Lower lobe of right lung (tissue), 2 donors: ENCODE data around the gene FGFR2. TPM values are rescaled to one million over a fixed set of nuclear protein-coding genes. Genes with fewer than 3 reads are reported as not detected.
A peak's percentile ranks its signal among the peaks of the same experiment; 100 is the strongest.

Experiments used
- ATAC-seq, 2 donors: fragments of 200-7000 bp; cut with Tn5 transposase; one replicate each; pipeline ENCODE4 v1.9.1; 2020 to 2022; ENCODE audit warnings: mild to moderate bottlenecking in 2 of 2, moderate library complexity in 2 of 2
- DNase-seq: peaks from one replicate; pipeline ENCODE4 v3.0.0-alpha.2; 2020
- H3K27ac ChIP-seq: fragments of 200-600 bp; one replicate; pipeline ENCODE4 v1.8.0; 2022
- H3K27me3 ChIP-seq: fragments of 200-600 bp; one replicate; pipeline ENCODE4 v1.8.0; 2022; ENCODE audit warnings: low read depth
- H3K36me3 ChIP-seq: fragments of 200-600 bp; one replicate; pipeline ENCODE4 v1.8.0; 2022; ENCODE audit warnings: mild to moderate bottlenecking
- H3K4me1 ChIP-seq: fragments of 200-600 bp; one replicate; pipeline ENCODE4 v1.8.0; 2022
- H3K4me3 ChIP-seq: fragments of 200-600 bp; one replicate; pipeline ENCODE4 v1.8.0; 2022; ENCODE audit warnings: mild to moderate bottlenecking
- H3K9me3 ChIP-seq: fragments of 200-600 bp; one replicate; pipeline ENCODE4 v1.8.0; 2022
- CTCF ChIP-seq: fragments of 200-600 bp; IDR thresholded peaks from one replicate; pipeline ENCODE4 v1.8.0; 2022; ENCODE audit warnings: antibody characterized with exemption, mild to moderate bottlenecking
- intact Hi-C: fragments of 100-400 bp; cut with DNase I; formaldehyde crosslinking; loops from one replicate; pipeline ENCODE4 v1.11.0; 2022
- total RNA-seq: library from RNA; stranded (reverse); fragmentation: NEBNext Ultra II Directional; extraction: Animal tissue kit (Norgen Biotek cat#: 25700); gene quantifications from one replicate; pipeline ENCODE4 v1.2.1, GENCODE V29; 2021
- donor health status: DM: no; HTN: yes; CAD: no; lungs with severe emphysema.

Gene FGFR2
- total RNA-seq, 1 donor from 2014 or later, result 59.2 TPM

DNA sequence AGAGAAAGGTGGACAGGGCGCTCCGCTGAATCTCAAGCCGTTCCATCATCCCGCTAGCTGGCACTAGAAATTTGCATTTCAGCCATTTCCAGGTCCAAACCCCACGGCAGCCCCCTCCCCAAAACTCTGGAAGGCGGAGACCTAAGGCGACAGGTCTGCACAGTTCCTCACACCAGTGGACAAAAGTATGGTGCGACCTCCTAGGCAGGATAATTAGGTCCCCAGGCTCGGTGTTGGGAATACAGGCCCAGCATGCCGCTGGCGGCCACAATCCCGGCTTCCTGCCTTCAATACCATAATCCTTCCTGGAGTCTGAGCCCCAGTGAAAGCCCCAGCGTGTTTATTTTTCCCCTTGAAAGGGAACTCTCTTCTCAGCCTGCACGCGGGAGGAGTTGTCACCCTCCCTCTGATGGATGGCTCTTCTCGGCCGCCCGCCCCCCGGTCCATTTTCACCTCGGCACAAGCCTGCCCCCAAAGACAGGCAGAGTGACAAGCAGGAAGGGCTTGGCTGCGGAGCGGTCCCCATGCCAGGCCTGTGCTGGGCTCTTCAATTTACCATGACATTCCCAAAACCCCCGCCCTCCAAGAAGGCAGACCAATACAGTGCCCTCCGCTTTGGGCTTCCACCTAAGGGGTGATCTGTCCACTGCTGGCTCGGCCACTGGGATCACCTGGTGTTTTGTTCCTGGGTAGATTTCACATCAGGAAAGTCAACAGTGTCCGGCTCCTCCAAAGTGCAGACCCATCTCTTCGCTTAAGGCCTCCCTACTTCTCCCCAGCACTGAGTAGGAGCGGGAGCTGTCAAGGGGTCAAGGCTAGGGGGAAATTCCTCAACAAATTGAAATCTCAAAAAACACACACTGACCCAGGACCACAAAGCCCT, 2.2 kb downstream of the FGFR2 start:
- no peaks in the 10 kb centered on the region for H3K9me3 ChIP-seq
- intact Hi-C loops, result no loop called here
- H3K36me3 ChIP-seq, result no peaks in the 10 kb centered on the region
- peaks cover 11% of the 10 kb centered on the region for H3K4me1 ChIP-seq
- DNase-seq (no peak), ATAC-seq (peak in 1 of 2 donors; percentile 1)
- peak overlapping the region; percentile 66 for H3K27ac ChIP-seq
- peak overlapping the region; percentile 67 for H3K4me3 ChIP-seq
- TF ChIP-seq CTCF, result no peak
- peaks cover 28% of the 10 kb centered on the region for H3K27me3 ChIP-seq

DNA sequence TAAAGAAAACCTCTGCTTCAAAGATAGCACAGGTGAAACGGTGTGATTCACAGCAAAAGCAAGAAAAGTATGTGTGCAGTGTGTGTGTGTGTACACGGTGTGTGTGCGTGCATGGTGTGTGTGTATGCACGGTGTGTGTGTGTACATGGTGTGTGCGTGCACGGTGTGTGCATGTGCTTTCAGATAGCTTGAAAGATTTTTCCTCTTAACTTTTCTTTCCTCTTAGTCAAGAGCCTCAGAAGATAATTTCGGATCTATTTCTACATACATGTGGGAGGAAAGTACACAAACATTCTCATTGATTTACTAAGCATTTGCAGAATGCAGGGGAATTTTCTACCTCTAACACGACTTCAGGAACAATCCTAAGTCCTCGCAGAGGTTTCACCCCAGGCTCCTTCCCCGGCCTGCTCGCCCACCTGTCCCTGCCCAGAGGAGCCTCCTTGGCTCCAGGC, 2.9 kb downstream of the FGFR2 start:
- DNase-seq (no peak), ATAC-seq (no peak)
- no peak for TF ChIP-seq CTCF
- Histone ChIP-seq H3K4me1 (peaks cover 11% of the 10 kb centered on the region), H3K4me3 (peak overlapping the region; percentile 67), H3K36me3 (no peaks in the 10 kb centered on the region), H3K27ac (peak overlapping the region; percentile 66), H3K9me3 (no peaks in the 10 kb centered on the region), H3K27me3 (peaks cover 26% of the 10 kb centered on the region)
- intact Hi-C loops, result no loop called here

- peaks cover 26% of the 10 kb centered on the region for H3K27me3 ChIP-seq
- H3K4me3 ChIP-seq, result no peak overlapping the region
- DNase-seq (no peak), ATAC-seq (no peak)
- H3K9me3 ChIP-seq, result no peaks in the 10 kb centered on the region
- intact Hi-C loops, result no loop called here
- H3K4me1 ChIP-seq, result peaks cover 11% of the 10 kb centered on the region
- no peak overlapping the region for H3K27ac ChIP-seq
- TF ChIP-seq CTCF, result no peak
- H3K36me3 ChIP-seq, result no peaks in the 10 kb centered on the region
Observed at GRCh38 chr10:121594623-121595350, 3.5 kb downstream of the FGFR2 start.

DNA sequence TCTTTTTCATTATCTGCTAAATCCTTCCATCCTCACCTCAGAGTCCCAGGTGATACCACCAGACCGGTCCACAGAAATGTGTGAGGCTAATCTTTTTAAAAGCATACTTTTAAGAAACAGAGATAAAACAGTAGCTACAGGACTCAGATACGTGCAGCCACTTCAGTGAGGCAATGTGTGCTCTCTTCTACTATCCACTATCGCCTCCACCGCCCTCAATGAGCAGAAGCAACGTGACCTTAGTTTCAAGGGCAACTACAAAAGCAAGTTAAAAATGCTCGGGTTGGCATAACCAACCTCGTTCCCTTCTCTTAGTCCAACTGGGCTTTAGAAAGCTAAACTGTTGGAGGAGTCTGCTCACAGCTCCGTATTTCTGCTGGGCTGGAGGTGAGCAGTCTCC, 4.2 kb downstream of the FGFR2 start:
- H3K9me3 ChIP-seq, result no peaks in the 10 kb centered on the region
- DNase-seq (no peak), ATAC-seq (no peak)
- TF ChIP-seq CTCF, result no peak
- H3K36me3 ChIP-seq, result no peaks in the 10 kb centered on the region
- intact Hi-C loops, result no loop called here
- no peak overlapping the region for H3K4me3 ChIP-seq
- no peak overlapping the region for H3K27ac ChIP-seq
- H3K4me1 ChIP-seq, result peaks cover 11% of the 10 kb centered on the region
- H3K27me3 ChIP-seq, result peaks cover 26% of the 10 kb centered on the region

- no peak overlapping the region for H3K4me3 ChIP-seq
- H3K36me3 ChIP-seq, result no peaks in the 10 kb centered on the region
- no peak overlapping the region for H3K27ac ChIP-seq
- ATAC-seq (no peak), DNase-seq (no peak)
- H3K9me3 ChIP-seq, result no peaks in the 10 kb centered on the region
- peaks cover 26% of the 10 kb centered on the region for H3K27me3 ChIP-seq
- intact Hi-C loops, result no loop called here
- TF ChIP-seq CTCF, result no peak
- peaks cover 11% of the 10 kb centered on the region for H3K4me1 ChIP-seq
Observed at GRCh38 chr10:121593281-121594075, 4.8 kb downstream of the FGFR2 start.
